ENCODE measurements around the gene ZNF524. TPM values are rescaled to one million over a fixed set of nuclear protein-coding genes. Genes with fewer than 3 reads are reported as not detected.

Gene ZNF524
- total RNA-seq, 1 experiment from 2014 or later, result 8.4 TPM

GRCh38 chr19:55601084-55601483, 996 bp downstream of the ZNF524 start:
- H3K79me2 ChIP-seq (ENCODE audit: low read length), result peaks cover 15% of the 10 kb centered on the region
- peaks cover 9% of the 10 kb centered on the region; the same call in 1 of the 2 replicates for H3K36me3 ChIP-seq (ENCODE audit: insufficient read depth, low read length)
- H4K20me1 ChIP-seq (ENCODE audit: insufficient read depth, low read depth, low read length), result no peaks in the 10 kb centered on the region
- H3K9ac ChIP-seq (ENCODE audit: low read length), result peak overlapping the region; percentile 80
- H3K27me3 ChIP-seq (ENCODE audit: low read length), result no peaks in the 10 kb centered on the region
- H3K4me3 ChIP-seq (ENCODE audit: low read length), result peak overlapping the region; percentile 68
- H3K4me2 ChIP-seq (ENCODE audit: low read depth, low read length, poor library complexity, severe bottlenecking), result peak overlapping the region; percentile 75
- no peaks in the 10 kb centered on the region for H3K9me2 ChIP-seq (replicated peaks; ENCODE audit: insufficient read depth, low read length)
- DNase-seq, result no peak
- H2AFZ ChIP-seq (ENCODE audit: low read length), result no peak overlapping the region
- H3K4me1 ChIP-seq (ENCODE audit: low read length), result peaks cover 25% of the 10 kb centered on the region
- no peaks in the 10 kb centered on the region for H3K9me3 ChIP-seq (ENCODE audit: low read length)
- H3K27ac ChIP-seq (ENCODE audit: low read length), result peak overlapping the region; percentile 88

GRCh38 chr19:55602104-55603001, 2.3 kb downstream of the ZNF524 start:
- peaks cover 7% of the 10 kb centered on the region; the same call in 1 of the 2 replicates for H3K36me3 ChIP-seq (ENCODE audit: insufficient read depth, low read length)
- H3K4me2 ChIP-seq (ENCODE audit: low read depth, low read length, poor library complexity, severe bottlenecking), result no peak overlapping the region
- H3K9me3 ChIP-seq (ENCODE audit: low read length), result no peaks in the 10 kb centered on the region
- no peaks in the 10 kb centered on the region for H3K27me3 ChIP-seq (ENCODE audit: low read length)
- no peaks in the 10 kb centered on the region for H3K9me2 ChIP-seq (replicated peaks; ENCODE audit: insufficient read depth, low read length)
- H3K4me1 ChIP-seq (ENCODE audit: low read length), result peaks cover 35% of the 10 kb centered on the region
- H3K79me2 ChIP-seq (ENCODE audit: low read length), result peaks cover 27% of the 10 kb centered on the region
- no peak for DNase-seq
- no peak overlapping the region for H3K27ac ChIP-seq (ENCODE audit: low read length)
- no peaks in the 10 kb centered on the region; the same call in 1 of the 2 replicates for H4K20me1 ChIP-seq (ENCODE audit: insufficient read depth, low read depth, low read length)
- no peak overlapping the region for H3K9ac ChIP-seq (ENCODE audit: low read length)
- H3K4me3 ChIP-seq (ENCODE audit: low read length), result no peak overlapping the region
- H2AFZ ChIP-seq (ENCODE audit: low read length), result no peak overlapping the region

- Histone ChIP-seq H3K9ac (ENCODE audit: low read length) (no peak overlapping the region), H3K9me2 (replicated peaks; ENCODE audit: insufficient read depth, low read length) (no peaks in the 10 kb centered on the region), H3K27ac (ENCODE audit: low read length) (no peak overlapping the region), H3K4me2 (ENCODE audit: low read depth, low read length, poor library complexity, severe bottlenecking) (no peak overlapping the region), H3K79me2 (ENCODE audit: low read length) (peaks cover 31% of the 10 kb centered on the region), H3K36me3 (ENCODE audit: insufficient read depth, low read length) (peaks cover 7% of the 10 kb centered on the region; the same call in 1 of the 2 replicates), H3K9me3 (ENCODE audit: low read length) (no peaks in the 10 kb centered on the region), H3K27me3 (ENCODE audit: low read length) (no peaks in the 10 kb centered on the region), H3K4me1 (ENCODE audit: low read length) (peaks cover 34% of the 10 kb centered on the region), H4K20me1 (ENCODE audit: insufficient read depth, low read depth, low read length) (no peaks in the 10 kb centered on the region; the same call in 1 of the 2 replicates), H3K4me3 (ENCODE audit: low read length) (no peak overlapping the region), H2AFZ (ENCODE audit: low read length) (no peak overlapping the region)
- DNase-seq, result no peak
These were observed 3.0 kb downstream of the ZNF524 start for GRCh38 chr19:55603115-55603514.

GRCh38 chr19:55603581-55604292, 3.6 kb downstream of the ZNF524 start:
- no peak overlapping the region for H3K27ac ChIP-seq (ENCODE audit: low read length)
- H3K79me2 ChIP-seq (ENCODE audit: low read length), result peaks cover 30% of the 10 kb centered on the region
- no peak for DNase-seq
- no peak overlapping the region for H2AFZ ChIP-seq (ENCODE audit: low read length)
- no peak overlapping the region; the same call in 1 of the 2 replicates for H3K4me3 ChIP-seq (ENCODE audit: low read length)
- H3K9ac ChIP-seq (ENCODE audit: low read length), result no peak overlapping the region
- no peaks in the 10 kb centered on the region; the same call in 1 of the 2 replicates for H4K20me1 ChIP-seq (ENCODE audit: insufficient read depth, low read depth, low read length)
- H3K36me3 ChIP-seq (ENCODE audit: insufficient read depth, low read length), result peaks cover 11% of the 10 kb centered on the region
- H3K4me1 ChIP-seq (ENCODE audit: low read length), result peaks cover 28% of the 10 kb centered on the region
- H3K9me2 ChIP-seq (replicated peaks; ENCODE audit: insufficient read depth, low read length), result no peaks in the 10 kb centered on the region
- H3K4me2 ChIP-seq (ENCODE audit: low read depth, low read length, poor library complexity, severe bottlenecking), result no peak overlapping the region
- no peaks in the 10 kb centered on the region for H3K27me3 ChIP-seq (ENCODE audit: low read length)
- no peaks in the 10 kb centered on the region for H3K9me3 ChIP-seq (ENCODE audit: low read length)

- Histone ChIP-seq H3K9me3 (ENCODE audit: low read length) (no peaks in the 10 kb centered on the region), H3K27me3 (ENCODE audit: low read length) (no peaks in the 10 kb centered on the region), H3K79me2 (ENCODE audit: low read length) (peaks cover 44% of the 10 kb centered on the region), H3K9ac (ENCODE audit: low read length) (peak overlapping the region; percentile 89), H3K27ac (ENCODE audit: low read length) (peak overlapping the region; percentile 87), H3K9me2 (replicated peaks; ENCODE audit: insufficient read depth, low read length) (no peaks in the 10 kb centered on the region), H2AFZ (ENCODE audit: low read length) (no peak overlapping the region), H3K36me3 (ENCODE audit: insufficient read depth, low read length) (peaks cover 24% of the 10 kb centered on the region), H3K4me2 (ENCODE audit: low read depth, low read length, poor library complexity, severe bottlenecking) (peak overlapping the region; percentile 75), H3K4me3 (ENCODE audit: low read length) (peak overlapping the region; percentile 75), H4K20me1 (ENCODE audit: insufficient read depth, low read depth, low read length) (peaks cover 6% of the 10 kb centered on the region), H3K4me1 (ENCODE audit: low read length) (peaks cover 28% of the 10 kb centered on the region)
- DNase-seq, result peak; percentile 100
These were observed 5.1 kb downstream of the ZNF524 start for GRCh38 chr19:55605207-55605636.

GRCh38 chr19:55605637-55606470, 5.8 kb downstream of the ZNF524 start, which contains the start of gene ZNF865:
ZNF865 (plus strand) TSS chr19:55605647; CDS start chr19:55613619, 7,972 bp downstream.
- Histone ChIP-seq H3K9me3 (ENCODE audit: low read length) (no peaks in the 10 kb centered on the region), H3K79me2 (ENCODE audit: low read length) (peaks cover 50% of the 10 kb centered on the region), H3K27me3 (ENCODE audit: low read length) (no peaks in the 10 kb centered on the region), H3K4me3 (ENCODE audit: low read length) (peak within 1 kb of the TSS; percentile 75), H3K4me1 (ENCODE audit: low read length) (peaks cover 23% of the 10 kb centered on the region), H3K36me3 (ENCODE audit: insufficient read depth, low read length) (peaks cover 24% of the 10 kb centered on the region), H3K4me2 (ENCODE audit: low read depth, low read length, poor library complexity, severe bottlenecking) (peak within 1 kb of the TSS; percentile 75), H3K9me2 (replicated peaks; ENCODE audit: insufficient read depth, low read length) (no peaks in the 10 kb centered on the region), H2AFZ (ENCODE audit: low read length) (peak within 1 kb of the TSS; percentile 30; the same call in 1 of the 2 replicates), H3K27ac (ENCODE audit: low read length) (peak within 1 kb of the TSS; percentile 87), H4K20me1 (ENCODE audit: insufficient read depth, low read depth, low read length) (peaks cover 11% of the 10 kb centered on the region), H3K9ac (ENCODE audit: low read length) (peak within 1 kb of the TSS; percentile 89)
- peak; percentile 92 for DNase-seq

GRCh38 chr19:55606471-55606787, 6.3 kb downstream of the ZNF524 start:
- Histone ChIP-seq H3K4me1 (ENCODE audit: low read length) (peaks cover 21% of the 10 kb centered on the region), H3K36me3 (ENCODE audit: insufficient read depth, low read length) (peaks cover 24% of the 10 kb centered on the region), H2AFZ (ENCODE audit: low read length) (no peak overlapping the region), H3K27me3 (ENCODE audit: low read length) (no peaks in the 10 kb centered on the region), H4K20me1 (ENCODE audit: insufficient read depth, low read depth, low read length) (peaks cover 13% of the 10 kb centered on the region), H3K9me3 (ENCODE audit: low read length) (no peaks in the 10 kb centered on the region), H3K9ac (ENCODE audit: low read length) (peak overlapping the region; percentile 89), H3K4me3 (ENCODE audit: low read length) (peak overlapping the region; percentile 75), H3K79me2 (ENCODE audit: low read length) (peaks cover 56% of the 10 kb centered on the region), H3K4me2 (ENCODE audit: low read depth, low read length, poor library complexity, severe bottlenecking) (peak overlapping the region; percentile 75), H3K9me2 (replicated peaks; ENCODE audit: insufficient read depth, low read length) (no peaks in the 10 kb centered on the region), H3K27ac (ENCODE audit: low read length) (peak overlapping the region; percentile 87; the same call in 1 of the 2 replicates)
- no peak for DNase-seq

Data from Karpas-422 (cell line).